HFFc6 (cell line): ENCODE measurements around the gene RAD1. TPM values are rescaled to one million over a fixed set of nuclear protein-coding genes. Genes with fewer than 3 reads are reported as not detected.

Experiments used
- DNase-seq: peaks from one replicate; pipeline ENCODE4 v3.0.0-alpha.2; 2018
- H3K27ac Mint-ChIP-seq: 2 replicates; pipeline ENCODE4 v1.8.0; 2020; ENCODE audit warnings: mild to moderate bottlenecking, mixed read lengths
- H3K27me3 Mint-ChIP-seq: 2 replicates; pipeline ENCODE4 v1.8.0; 2021; ENCODE audit warnings: mild to moderate bottlenecking, moderate library complexity, mixed read lengths; ENCODE audit not compliant: insufficient read depth
- H3K36me3 Mint-ChIP-seq: 2 replicates; pipeline ENCODE4 v1.8.0; 2021; ENCODE audit warnings: low read depth, mixed read lengths
- H3K4me1 Mint-ChIP-seq: 2 replicates; pipeline ENCODE4 v1.8.0; 2020; ENCODE audit warnings: low read depth, mixed read lengths
- H3K4me3 Mint-ChIP-seq: 2 replicates; pipeline ENCODE4 v1.8.0; 2020; ENCODE audit warnings: mild to moderate bottlenecking, moderate library complexity, mixed read lengths
- H3K9me3 Mint-ChIP-seq: 2 replicates; pipeline ENCODE4 v1.8.0; 2020; ENCODE audit warnings: mild to moderate bottlenecking, mixed read lengths
- total RNA-seq, 6 experiments: library from RNA; stranded (reverse); fragmentation: NEBNext Ultra II Directional; extraction: Animal tissue kit (Norgen Biotek cat#: 25700); gene quantifications; 2 replicates in 1 of 6; 3 replicates in 5 of 6; pipeline ENCODE4 v1.2.3, GENCODE V29; 2021
- TF ChIP-seq, protein P1 (sequence below): fragments of 200-600 bp; sonication (generic); IDR thresholded peaks from 2 replicates; pipeline ENCODE4 v1.5.0; 2021; ENCODE audit warnings: antibody characterized with exemption, mild to moderate bottlenecking

Gene RAD1
- total RNA-seq, 6 experiments from 2014 or later: 32.7 to 39.3 (median 35.0) TPM

DNA sequence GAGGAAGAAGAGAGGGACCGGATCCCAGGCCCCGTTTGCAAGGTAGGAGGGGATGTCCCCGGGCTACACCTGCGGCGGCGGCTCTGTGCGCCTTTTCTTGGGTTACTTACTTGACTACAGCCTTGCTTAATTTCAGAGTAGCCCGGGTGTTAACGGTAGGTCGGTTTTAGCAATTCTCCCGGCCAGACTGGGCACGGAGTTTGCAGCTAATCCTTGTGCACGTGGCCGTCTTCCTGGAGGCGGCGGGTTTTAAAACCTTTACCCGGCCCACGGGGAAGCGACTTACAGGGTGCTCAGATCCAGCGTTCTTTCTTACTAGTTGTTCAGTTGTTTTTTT lies 520 bp upstream of the RAD1 start:
- peaks cover 55% of the 10 kb centered on the region for H3K4me1 Mint-ChIP-seq
- peaks cover 44% of the 10 kb centered on the region for H3K36me3 Mint-ChIP-seq
- H3K27ac Mint-ChIP-seq: no peak overlapping the region
- H3K9me3 Mint-ChIP-seq: no peaks in the 10 kb centered on the region
- H3K4me3 Mint-ChIP-seq: no peak overlapping the region
- DNase-seq: no peak
- TF ChIP-seq, protein P1, sequence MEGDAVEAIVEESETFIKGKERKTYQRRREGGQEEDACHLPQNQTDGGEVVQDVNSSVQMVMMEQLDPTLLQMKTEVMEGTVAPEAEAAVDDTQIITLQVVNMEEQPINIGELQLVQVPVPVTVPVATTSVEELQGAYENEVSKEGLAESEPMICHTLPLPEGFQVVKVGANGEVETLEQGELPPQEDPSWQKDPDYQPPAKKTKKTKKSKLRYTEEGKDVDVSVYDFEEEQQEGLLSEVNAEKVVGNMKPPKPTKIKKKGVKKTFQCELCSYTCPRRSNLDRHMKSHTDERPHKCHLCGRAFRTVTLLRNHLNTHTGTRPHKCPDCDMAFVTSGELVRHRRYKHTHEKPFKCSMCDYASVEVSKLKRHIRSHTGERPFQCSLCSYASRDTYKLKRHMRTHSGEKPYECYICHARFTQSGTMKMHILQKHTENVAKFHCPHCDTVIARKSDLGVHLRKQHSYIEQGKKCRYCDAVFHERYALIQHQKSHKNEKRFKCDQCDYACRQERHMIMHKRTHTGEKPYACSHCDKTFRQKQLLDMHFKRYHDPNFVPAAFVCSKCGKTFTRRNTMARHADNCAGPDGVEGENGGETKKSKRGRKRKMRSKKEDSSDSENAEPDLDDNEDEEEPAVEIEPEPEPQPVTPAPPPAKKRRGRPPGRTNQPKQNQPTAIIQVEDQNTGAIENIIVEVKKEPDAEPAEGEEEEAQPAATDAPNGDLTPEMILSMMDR: no peak
- no peaks in the 10 kb centered on the region; the same call in 1 of the 2 replicates for H3K27me3 Mint-ChIP-seq

DNA sequence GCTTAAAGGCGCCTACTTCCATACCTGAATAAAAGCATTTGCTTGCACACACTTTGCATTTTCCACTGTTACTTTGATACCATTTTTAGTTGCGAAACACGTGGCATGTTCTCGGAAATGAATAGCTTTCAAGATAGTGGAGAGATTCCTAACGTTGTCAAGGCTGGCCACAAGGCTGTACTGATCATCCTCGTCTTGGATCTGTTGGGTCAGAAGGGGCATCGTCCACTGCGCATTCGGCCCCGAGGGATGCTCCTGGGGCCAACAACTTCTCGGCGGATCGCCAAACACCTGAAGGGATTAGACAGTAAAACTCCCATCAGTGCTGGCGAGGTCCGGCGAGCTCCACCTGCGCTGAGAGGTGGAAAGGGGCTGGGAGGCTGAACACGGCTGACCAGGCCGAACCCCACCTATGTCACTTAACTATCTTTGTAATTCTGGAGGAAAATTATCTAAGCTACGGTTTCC lies 599 bp downstream of the RAD1 start:
- Mint-ChIP-seq H3K9me3 (no peaks in the 10 kb centered on the region), H3K4me3 (no peak overlapping the region), H3K36me3 (peaks cover 51% of the 10 kb centered on the region), H3K27ac (no peak overlapping the region), H3K4me1 (peaks cover 51% of the 10 kb centered on the region), H3K27me3 (no peaks in the 10 kb centered on the region; the same call in 1 of the 2 replicates)
- TF ChIP-seq, protein P1: no peak
- peak; percentile 17 for DNase-seq

DNA sequence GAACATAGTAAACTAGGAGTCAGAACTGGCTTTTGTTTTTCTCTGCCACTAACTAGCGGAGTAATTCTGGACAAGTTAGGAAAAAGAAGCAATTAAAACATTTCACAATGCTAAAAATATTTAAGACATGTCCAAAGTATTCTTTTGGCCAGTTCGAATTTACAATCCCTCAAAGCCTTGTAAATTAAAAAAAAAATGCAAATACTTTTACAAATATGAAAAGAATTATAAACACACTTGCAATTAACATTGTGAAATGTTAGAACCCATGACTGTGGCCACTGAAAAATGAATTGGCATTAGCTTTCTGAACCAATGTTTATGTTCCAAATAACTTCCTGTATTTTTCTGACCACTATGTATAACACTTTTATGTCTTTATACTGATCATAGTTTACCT lies 2.2 kb downstream of the RAD1 start:
- H3K9me3 Mint-ChIP-seq: no peaks in the 10 kb centered on the region
- peak overlapping the region; percentile 40; the same call in 1 of the 2 replicates for H3K4me3 Mint-ChIP-seq
- peaks cover 63% of the 10 kb centered on the region for H3K36me3 Mint-ChIP-seq
- peak overlapping the region; percentile 57 for H3K27ac Mint-ChIP-seq
- H3K27me3 Mint-ChIP-seq: no peaks in the 10 kb centered on the region; the same call in 1 of the 2 replicates
- peaks cover 51% of the 10 kb centered on the region for H3K4me1 Mint-ChIP-seq
- TF ChIP-seq, protein P1: no peak
- DNase-seq: peak; percentile 65

DNA sequence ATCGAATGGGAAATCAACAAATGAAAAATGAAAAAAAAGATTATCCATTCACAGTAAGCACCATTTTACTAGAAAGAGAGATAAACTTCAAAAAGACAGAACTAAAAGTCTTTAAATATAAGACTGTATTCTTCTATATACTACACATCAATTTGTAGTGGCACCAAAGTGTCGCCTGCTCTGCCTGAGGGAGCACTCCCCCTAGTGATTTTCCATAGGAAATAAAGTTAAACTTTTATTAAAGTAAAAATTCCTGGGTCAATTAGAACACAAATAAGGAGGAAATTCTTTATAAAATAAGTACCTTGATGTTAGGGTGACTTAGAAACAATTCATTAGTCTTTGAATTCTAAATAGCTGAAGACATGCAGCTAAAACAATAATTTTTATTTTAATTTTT lies 9.7 kb downstream of the RAD1 start:
- TF ChIP-seq, protein P1: peak; percentile 72
- H3K4me1 Mint-ChIP-seq: no peaks in the 10 kb centered on the region
- H3K4me3 Mint-ChIP-seq: no peak overlapping the region
- no peaks in the 10 kb centered on the region for H3K27me3 Mint-ChIP-seq
- no peaks in the 10 kb centered on the region for H3K9me3 Mint-ChIP-seq
- peaks cover 19% of the 10 kb centered on the region for H3K36me3 Mint-ChIP-seq
- H3K27ac Mint-ChIP-seq: no peak overlapping the region
- DNase-seq: no peak

DNA sequence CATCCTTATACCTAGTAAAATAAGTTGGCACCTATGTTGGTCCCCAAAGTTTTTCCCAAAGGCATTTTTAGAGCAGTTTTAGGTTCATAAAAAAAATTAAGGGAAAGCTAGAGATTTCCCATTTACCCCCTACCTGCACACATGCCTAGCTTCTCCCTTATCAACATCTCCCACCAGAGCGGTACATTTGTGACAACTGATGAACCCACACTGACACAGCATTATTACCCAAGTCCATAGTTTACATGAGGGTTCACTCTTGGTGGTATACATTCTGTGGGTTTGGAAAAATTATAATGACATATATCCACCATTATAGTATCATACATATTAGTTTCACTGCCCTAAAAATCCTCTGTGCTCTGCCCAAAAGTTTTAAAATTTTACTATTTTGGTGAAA lies 12.0 kb downstream of the RAD1 start:
- no peak for DNase-seq
- TF ChIP-seq, protein P1: no peak
- Mint-ChIP-seq H3K27ac (no peak overlapping the region), H3K27me3 (no peaks in the 10 kb centered on the region), H3K36me3 (no peaks in the 10 kb centered on the region; the same call in 1 of the 2 replicates), H3K4me1 (peaks cover 9% of the 10 kb centered on the region), H3K4me3 (no peak overlapping the region), H3K9me3 (no peaks in the 10 kb centered on the region)

DNA sequence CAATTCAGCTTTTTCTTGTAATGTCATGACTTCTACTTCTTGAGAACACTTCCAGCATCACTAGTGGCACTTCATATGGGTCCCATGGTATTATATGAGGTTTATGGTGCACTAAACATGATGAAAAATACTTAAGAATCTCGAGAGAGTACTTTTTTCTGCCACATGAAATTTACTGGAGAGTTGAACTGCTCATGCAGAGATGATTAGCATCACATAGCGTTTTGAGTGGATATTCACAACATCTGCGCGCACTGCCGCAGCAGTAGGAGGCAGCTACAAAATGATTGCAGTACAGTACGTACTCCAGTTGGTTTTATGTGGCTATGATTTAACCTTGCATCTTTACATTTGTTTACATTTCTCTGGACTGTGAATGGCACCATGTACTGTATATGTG lies 14.7 kb downstream of the RAD1 start:
- H3K4me3 Mint-ChIP-seq: no peak overlapping the region
- no peaks in the 10 kb centered on the region for H3K36me3 Mint-ChIP-seq
- no peak for DNase-seq
- H3K4me1 Mint-ChIP-seq: peaks cover 16% of the 10 kb centered on the region
- no peaks in the 10 kb centered on the region for H3K27me3 Mint-ChIP-seq
- H3K9me3 Mint-ChIP-seq: no peaks in the 10 kb centered on the region
- TF ChIP-seq, protein P1: no peak
- H3K27ac Mint-ChIP-seq: no peak overlapping the region
